Smooth muscle cell (in vitro differentiated cells): Measurements from ENCODE around the gene ZC3H18. TPM values are rescaled to one million over a fixed set of nuclear protein-coding genes. Genes with fewer than 3 reads are reported as not detected.

Experiments used
- DNase-seq: peaks from one replicate; lab custom pipeline; 2025; ENCODE audit not compliant: unreplicated experiment; lab: John Stamatoyannopoulos, UW
- H2AFZ ChIP-seq: fragments of 200-600 bp; sonication (generic); 2 replicates; pipeline ENCODE4 v1.6.0; 2016; ENCODE audit warnings: antibody characterized with exemption, low read depth, mild to moderate bottlenecking
- H3F3A ChIP-seq: fragments of 200-600 bp; sonication (generic); 2 replicates; pipeline ENCODE4 v1.6.0; 2017; ENCODE audit warnings: antibody characterized with exemption, low read depth
- H3K27ac ChIP-seq: fragments of 200-600 bp; sonication (generic); 2 replicates; pipeline ENCODE4 v1.5.1; 2016; ENCODE audit warnings: low read depth, mild to moderate bottlenecking
- H3K27me3 ChIP-seq: fragments of 200-600 bp; sonication (generic); 2 replicates; pipeline ENCODE4 v1.6.1; 2016; ENCODE audit warnings: low read depth, mild to moderate bottlenecking
- H3K36me3 ChIP-seq: fragments of 200-600 bp; sonication (generic); 2 replicates; pipeline ENCODE4 v1.5.1; 2016; ENCODE audit warnings: low read depth
- H3K4me1 ChIP-seq: fragments of 200-600 bp; sonication (generic); 2 replicates; pipeline ENCODE4 v1.5.1; 2016; ENCODE audit warnings: low read depth
- H3K4me2 ChIP-seq: fragments of 200-600 bp; sonication (generic); 2 replicates; pipeline ENCODE4 v1.6.0; 2016; ENCODE audit warnings: mild to moderate bottlenecking
- H3K4me3 ChIP-seq: fragments of 200-600 bp; sonication (generic); 2 replicates; pipeline ENCODE4 v1.5.1; 2016; ENCODE audit warnings: mild to moderate bottlenecking
- H3K79me2 ChIP-seq: fragments of 200-600 bp; sonication (generic); 2 replicates; pipeline ENCODE4 v1.6.0; 2016; ENCODE audit warnings: low read depth, mild to moderate bottlenecking
- H3K9ac ChIP-seq: fragments of 200-600 bp; sonication (generic); 2 replicates; pipeline ENCODE4 v1.6.0; 2016; ENCODE audit warnings: low read depth
- H3K9me3 ChIP-seq: fragments of 200-600 bp; sonication (generic); replicated peaks from 2 replicates; pipeline ENCODE4 v1.5.1; 2016; ENCODE audit warnings: low read depth
- H4K20me1 ChIP-seq: fragments of 200-600 bp; sonication (generic); 2 replicates; pipeline ENCODE4 v1.6.0; 2016; ENCODE audit warnings: low read depth
- WGBS: methylation state at CpG from one replicate; pipeline ENCODE4 v1.1.7; 2016; ENCODE audit warnings: low lambda C conversion rate; 5-methylcytosine and 5-hydroxymethylcytosine counted together
- polyA plus RNA-seq: library from polyadenylated mRNA; unstranded; fragments of >200 nt; fragmentation: Nextera tagmentation; extraction: Ambion mirVana; gene quantifications from 2 replicates; pipeline ENCODE4 v1.2.1, GENCODE V29; 2016
- total RNA-seq: library from RNA; depleted of rRNA; stranded (reverse); fragments of >200 nt; gene quantifications from 2 replicates; pipeline ENCODE4 v1.2.3, GENCODE V29; 2014
- TF ChIP-seq, protein P1 (sequence below): fragments of 200-600 bp; sonication (generic); IDR thresholded peaks from 2 replicates; pipeline ENCODE4 v1.5.1; 2017; ENCODE audit warnings: borderline replicate concordance, mild to moderate bottlenecking, antibody characterized with exemption; ENCODE audit not compliant: insufficient read depth, poor library complexity, severe bottlenecking

Gene ZC3H18
- total and polyA plus RNA-seq, 2 experiments from 2014 or later = 14.6 to 30.4 TPM

DNA sequence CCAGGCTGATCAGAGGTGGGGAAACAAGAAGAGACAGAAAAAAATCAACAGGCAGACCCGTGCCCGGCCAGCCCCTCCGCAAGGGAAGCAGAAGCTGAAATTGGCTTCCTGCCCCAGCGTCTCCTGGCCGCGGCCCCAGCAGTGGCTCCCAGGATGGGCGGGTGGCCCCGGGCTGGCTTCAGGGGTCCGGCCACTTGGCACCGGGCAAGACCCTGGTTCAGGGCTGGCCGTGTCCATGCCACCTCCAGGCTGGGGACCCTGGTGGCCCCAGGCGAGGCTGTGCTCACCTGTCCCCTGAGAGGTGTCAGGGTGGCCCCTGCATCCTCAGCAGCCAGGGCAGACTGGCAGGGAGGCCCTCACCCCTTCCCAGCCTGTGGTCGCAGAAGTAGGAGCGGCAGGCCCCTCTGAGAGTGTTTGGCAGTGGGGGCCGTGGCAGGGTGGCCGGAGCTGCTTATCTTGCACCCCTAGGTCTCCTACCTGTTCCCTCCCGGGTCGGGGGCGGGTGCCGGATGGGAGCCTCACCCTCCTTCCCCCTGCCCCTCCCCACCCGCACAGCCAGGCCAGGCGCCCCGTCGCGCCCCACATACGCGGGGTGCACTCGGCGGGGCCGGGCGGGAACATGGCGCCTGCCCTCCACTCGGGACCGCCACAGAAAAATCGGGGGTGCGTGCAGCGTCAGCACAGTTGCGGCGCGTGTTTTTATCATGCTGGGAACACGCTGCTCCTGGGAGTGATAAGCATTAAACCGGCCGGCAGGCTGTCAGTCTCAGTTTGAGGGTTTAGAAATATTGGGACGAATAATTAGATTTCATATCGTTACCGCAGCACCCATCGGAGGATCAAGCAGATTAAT, 46.7 kb upstream of the ZC3H18 start:
- 96% methylated on average over 37 of the region's 47 CpGs for WGBS
- no peak for DNase-seq
- H3K4me3 ChIP-seq = no peak overlapping the region
- no peak overlapping the region for H3K27ac ChIP-seq
- no peak overlapping the region for H3K9ac ChIP-seq
- H3K9me3 ChIP-seq = no peaks in the 10 kb centered on the region
- TF ChIP-seq, protein P1, sequence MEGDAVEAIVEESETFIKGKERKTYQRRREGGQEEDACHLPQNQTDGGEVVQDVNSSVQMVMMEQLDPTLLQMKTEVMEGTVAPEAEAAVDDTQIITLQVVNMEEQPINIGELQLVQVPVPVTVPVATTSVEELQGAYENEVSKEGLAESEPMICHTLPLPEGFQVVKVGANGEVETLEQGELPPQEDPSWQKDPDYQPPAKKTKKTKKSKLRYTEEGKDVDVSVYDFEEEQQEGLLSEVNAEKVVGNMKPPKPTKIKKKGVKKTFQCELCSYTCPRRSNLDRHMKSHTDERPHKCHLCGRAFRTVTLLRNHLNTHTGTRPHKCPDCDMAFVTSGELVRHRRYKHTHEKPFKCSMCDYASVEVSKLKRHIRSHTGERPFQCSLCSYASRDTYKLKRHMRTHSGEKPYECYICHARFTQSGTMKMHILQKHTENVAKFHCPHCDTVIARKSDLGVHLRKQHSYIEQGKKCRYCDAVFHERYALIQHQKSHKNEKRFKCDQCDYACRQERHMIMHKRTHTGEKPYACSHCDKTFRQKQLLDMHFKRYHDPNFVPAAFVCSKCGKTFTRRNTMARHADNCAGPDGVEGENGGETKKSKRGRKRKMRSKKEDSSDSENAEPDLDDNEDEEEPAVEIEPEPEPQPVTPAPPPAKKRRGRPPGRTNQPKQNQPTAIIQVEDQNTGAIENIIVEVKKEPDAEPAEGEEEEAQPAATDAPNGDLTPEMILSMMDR = no peak
- no peaks in the 10 kb centered on the region for H3K4me1 ChIP-seq
- no peak overlapping the region for H2AFZ ChIP-seq
- peaks cover 20% of the 10 kb centered on the region for H4K20me1 ChIP-seq
- no peak overlapping the region for H3K4me2 ChIP-seq
- no peaks in the 10 kb centered on the region for H3K36me3 ChIP-seq
- H3K79me2 ChIP-seq = no peaks in the 10 kb centered on the region
- H3F3A ChIP-seq = no peaks in the 10 kb centered on the region
- no peaks in the 10 kb centered on the region for H3K27me3 ChIP-seq

- no peaks in the 10 kb centered on the region for H3K27me3 ChIP-seq
- no peaks in the 10 kb centered on the region for H3K79me2 ChIP-seq
- no peaks in the 10 kb centered on the region for H3K4me1 ChIP-seq
- WGBS = 89% methylated on average over 16 of the region's 18 CpGs
- no peaks in the 10 kb centered on the region for H3K36me3 ChIP-seq
- DNase-seq = no peak
- peaks cover 23% of the 10 kb centered on the region for H4K20me1 ChIP-seq
- H3K9me3 ChIP-seq = no peaks in the 10 kb centered on the region
- no peak overlapping the region for H2AFZ ChIP-seq
- TF ChIP-seq, protein P1 = no peak
- no peak overlapping the region for H3K4me3 ChIP-seq
- no peaks in the 10 kb centered on the region for H3F3A ChIP-seq
- no peak overlapping the region for H3K4me2 ChIP-seq
- no peak overlapping the region for H3K27ac ChIP-seq
- H3K9ac ChIP-seq = no peak overlapping the region
Measured at GRCh38 chr16:88524274-88524972, 45.8 kb upstream of the ZC3H18 start.

DNA sequence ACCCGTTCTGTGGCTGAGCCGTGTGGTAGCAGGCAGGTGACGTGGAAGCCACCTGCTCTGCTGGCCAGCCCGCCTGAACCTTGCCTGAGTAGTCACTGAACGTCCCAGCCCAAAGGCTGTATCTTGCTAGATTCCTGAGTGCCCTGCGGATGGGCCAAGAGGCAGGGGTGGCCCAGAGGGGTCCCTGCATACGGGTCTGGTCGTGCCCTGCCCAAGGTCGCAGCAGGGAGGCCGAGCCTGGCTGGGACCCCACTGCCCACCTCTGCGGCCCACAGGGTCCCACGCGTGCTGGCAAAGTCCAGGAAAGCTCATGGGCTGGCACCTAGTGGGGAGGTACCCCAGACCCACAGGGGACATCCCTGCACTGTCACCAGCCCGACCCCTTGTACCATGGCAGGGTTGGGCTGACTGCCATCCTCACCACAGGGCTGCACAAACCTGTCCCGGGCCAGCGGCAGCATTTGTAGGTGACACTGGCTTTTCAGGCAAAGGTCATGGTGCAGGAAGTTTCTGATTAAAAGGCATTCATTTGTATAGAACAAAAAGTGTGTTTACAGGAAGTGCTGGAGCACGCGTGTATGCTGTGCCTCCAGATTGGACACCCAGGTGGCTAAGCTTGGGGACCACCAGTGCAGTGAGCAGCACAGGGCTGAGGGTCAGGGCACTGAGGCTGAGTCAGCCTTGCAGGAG, 45.1 kb upstream of the ZC3H18 start:
- H3K4me2 ChIP-seq = no peak overlapping the region
- no peaks in the 10 kb centered on the region for H3K9me3 ChIP-seq
- H3K27ac ChIP-seq = no peak overlapping the region
- 82% methylated on average over 17 of the region's 18 CpGs for WGBS
- H3K27me3 ChIP-seq = no peaks in the 10 kb centered on the region
- peaks cover 23% of the 10 kb centered on the region for H4K20me1 ChIP-seq
- H2AFZ ChIP-seq = no peak overlapping the region
- H3K79me2 ChIP-seq = no peaks in the 10 kb centered on the region
- no peaks in the 10 kb centered on the region for H3K36me3 ChIP-seq
- no peak overlapping the region for H3K9ac ChIP-seq
- DNase-seq = no peak
- TF ChIP-seq, protein P1 = no peak
- no peaks in the 10 kb centered on the region for H3F3A ChIP-seq
- H3K4me3 ChIP-seq = no peak overlapping the region
- no peaks in the 10 kb centered on the region for H3K4me1 ChIP-seq
